ENCODE measurements around the gene B3GAT2. TPM values are rescaled to one million over a fixed set of nuclear protein-coding genes. Genes with fewer than 3 reads are reported as not detected.
A peak's percentile ranks its signal among the peaks of the same experiment; 100 is the strongest.

B3GAT2 gene
- total and polyA plus RNA-seq, 8 donors = 0.03 to 0.12 (median 0.05) TPM; not detected in 4

DNA sequence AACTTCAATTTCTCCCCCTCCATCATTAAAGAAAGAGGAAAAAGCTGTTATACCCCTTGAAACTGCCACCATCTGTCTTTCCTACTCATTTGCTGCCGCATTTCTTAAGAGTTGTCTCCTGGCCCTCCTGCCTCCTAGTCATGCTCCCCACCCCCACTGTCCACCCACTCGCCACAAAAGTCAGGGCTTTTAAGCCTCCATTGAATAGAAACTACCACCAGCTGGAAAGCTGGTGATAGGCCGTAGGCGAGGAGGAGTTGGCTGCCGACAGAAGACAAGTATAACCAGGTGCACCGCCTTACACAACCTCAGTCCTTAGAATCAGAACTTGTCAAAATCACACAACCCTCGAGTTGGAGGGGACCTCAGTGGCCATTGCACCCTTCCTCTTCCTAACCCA lies 67.6 kb downstream of the B3GAT2 start:
- H3K36me3 ChIP-seq = no peaks in the 10 kb centered on the region
- H3K4me1 ChIP-seq = no peaks in the 10 kb centered on the region
- 85 to 90% methylated on average over 7 of the region's 7 CpGs for whole genome bisulfite sequencing, 2 donors
- DNase-seq (no peak), ATAC-seq (no peak), FAIRE-seq (no peak)
- no peaks in the 10 kb centered on the region for H3K27me3 ChIP-seq
- TF ChIP-seq, protein P1, sequence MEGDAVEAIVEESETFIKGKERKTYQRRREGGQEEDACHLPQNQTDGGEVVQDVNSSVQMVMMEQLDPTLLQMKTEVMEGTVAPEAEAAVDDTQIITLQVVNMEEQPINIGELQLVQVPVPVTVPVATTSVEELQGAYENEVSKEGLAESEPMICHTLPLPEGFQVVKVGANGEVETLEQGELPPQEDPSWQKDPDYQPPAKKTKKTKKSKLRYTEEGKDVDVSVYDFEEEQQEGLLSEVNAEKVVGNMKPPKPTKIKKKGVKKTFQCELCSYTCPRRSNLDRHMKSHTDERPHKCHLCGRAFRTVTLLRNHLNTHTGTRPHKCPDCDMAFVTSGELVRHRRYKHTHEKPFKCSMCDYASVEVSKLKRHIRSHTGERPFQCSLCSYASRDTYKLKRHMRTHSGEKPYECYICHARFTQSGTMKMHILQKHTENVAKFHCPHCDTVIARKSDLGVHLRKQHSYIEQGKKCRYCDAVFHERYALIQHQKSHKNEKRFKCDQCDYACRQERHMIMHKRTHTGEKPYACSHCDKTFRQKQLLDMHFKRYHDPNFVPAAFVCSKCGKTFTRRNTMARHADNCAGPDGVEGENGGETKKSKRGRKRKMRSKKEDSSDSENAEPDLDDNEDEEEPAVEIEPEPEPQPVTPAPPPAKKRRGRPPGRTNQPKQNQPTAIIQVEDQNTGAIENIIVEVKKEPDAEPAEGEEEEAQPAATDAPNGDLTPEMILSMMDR (IDR thresholded peaks at IDR 0.05) = no peak
- no peak overlapping the region for H3K4me3 ChIP-seq
- no peak overlapping the region for H3K27ac ChIP-seq
- H3K9me3 ChIP-seq = no peaks in the 10 kb centered on the region
- intact Hi-C loops (cut with DNase I) = loop anchor here in 2 of 3 donors (5.0 to 10.0 kb wide), 3 partner anchors 174 to 574 kb away; no protein-coding TSS in a partner anchor

DNA sequence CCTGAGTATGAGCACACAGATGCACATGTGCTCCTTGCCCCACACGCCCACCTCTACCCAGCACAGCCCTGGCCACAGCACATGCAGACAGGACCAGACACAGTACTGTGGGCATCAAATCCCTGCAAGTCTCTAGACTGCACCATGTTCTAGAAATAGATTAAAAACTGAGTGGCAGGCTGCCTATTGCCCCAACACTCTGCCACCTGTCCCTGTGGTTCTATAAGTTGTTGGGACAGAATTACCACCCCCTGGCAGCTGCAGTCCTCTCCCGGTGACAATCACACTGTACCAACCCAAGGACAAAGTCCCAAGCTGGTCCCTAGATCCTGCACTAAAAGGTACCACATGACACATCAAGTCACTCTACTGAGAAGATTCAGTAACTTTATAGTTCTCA lies 70.2 kb downstream of the B3GAT2 start:
- H3K4me1 ChIP-seq = no peaks in the 10 kb centered on the region
- ATAC-seq (no peak), FAIRE-seq (no peak), DNase-seq (no peak)
- intact Hi-C loops (cut with DNase I) = loop anchor here in 2 of 3 donors (5.0 to 10.0 kb wide), 3 partner anchors 172 to 572 kb away; no protein-coding TSS in a partner anchor
- H3K4me3 ChIP-seq = no peak overlapping the region
- no peak overlapping the region for H3K27ac ChIP-seq
- TF ChIP-seq, protein P1 (IDR thresholded peaks at IDR 0.05) = no peak
- H3K36me3 ChIP-seq = no peaks in the 10 kb centered on the region
- 52 to 68% methylated on average over 2 of the region's 2 CpGs for WGBS, 2 donors
- no peaks in the 10 kb centered on the region for H3K9me3 ChIP-seq
- no peaks in the 10 kb centered on the region for H3K27me3 ChIP-seq

DNA sequence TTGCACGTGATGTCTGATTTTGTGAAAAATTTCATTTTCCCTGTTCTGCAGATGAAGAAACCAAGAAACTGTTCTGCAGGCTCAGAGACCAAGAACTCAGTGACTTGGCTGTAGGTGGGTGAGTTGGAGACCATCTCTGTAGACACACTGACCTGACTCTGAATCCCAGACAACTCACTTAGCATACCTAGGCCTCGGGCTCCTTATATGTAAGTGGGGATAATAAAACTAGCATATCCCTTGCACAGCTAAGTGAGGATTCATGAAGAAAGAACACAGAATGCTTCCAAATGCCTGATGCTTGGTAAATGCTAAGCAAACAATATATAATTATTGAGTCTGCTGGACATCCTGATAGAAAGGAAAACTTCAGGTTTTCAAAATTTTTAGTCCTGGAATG lies 70.8 kb downstream of the B3GAT2 start:
- intact Hi-C loops (cut with DNase I) = loop anchor here in 2 of 3 donors (5.0 to 10.0 kb wide), 3 partner anchors 171 to 571 kb away; no protein-coding TSS in a partner anchor
- H3K36me3 ChIP-seq = no peaks in the 10 kb centered on the region
- whole genome bisulfite sequencing, 2 donors = 73 to 83% methylated on average over 2 of the region's 2 CpGs

DNA sequence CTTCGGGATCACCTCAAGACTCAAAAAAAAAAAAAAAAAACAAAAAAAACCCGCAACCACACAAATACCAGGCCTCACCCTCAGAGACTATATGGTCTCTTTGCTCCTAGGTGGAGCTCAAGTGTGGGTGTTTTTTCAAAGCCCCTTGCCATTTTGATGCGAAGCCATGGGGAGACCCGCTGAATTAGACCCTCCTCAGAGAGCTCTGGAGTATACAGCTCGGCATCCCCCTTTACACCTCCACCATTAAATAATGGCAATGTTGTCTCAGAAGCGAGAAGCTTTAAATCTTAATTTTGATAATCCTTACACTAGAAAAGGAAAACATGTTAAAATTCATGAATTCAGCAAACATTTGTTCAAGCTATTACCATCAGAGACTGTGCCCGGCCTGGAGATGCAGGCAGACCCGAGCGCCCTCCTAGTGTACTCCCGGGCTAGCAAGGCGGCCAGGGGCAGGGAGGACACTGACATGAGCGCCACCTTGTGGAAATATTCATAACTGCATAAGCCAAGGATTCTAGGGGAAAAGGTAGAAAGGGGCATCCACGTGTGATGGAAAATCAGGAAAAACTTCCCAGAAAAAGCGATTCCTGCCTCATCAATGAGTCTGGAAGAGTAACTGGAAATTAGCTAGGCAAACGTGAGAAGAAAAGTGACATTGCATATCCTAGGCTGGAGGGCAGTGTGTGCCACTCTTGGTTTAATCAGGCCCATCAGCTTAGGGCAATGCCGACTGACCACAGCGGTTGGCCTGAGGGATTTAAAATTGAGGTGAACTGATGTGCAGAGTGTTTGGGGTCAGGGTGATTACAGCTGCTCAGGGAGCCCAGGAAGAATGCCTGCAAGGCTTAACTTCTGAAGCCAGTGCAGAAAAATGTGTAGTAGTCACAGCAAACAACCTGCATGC lies 72.5 kb downstream of the B3GAT2 start:
- no peaks in the 10 kb centered on the region for H3K36me3 ChIP-seq
- no peaks in the 10 kb centered on the region for H3K27me3 ChIP-seq
- DNase-seq = peak; percentile 30 to 70 (median 56)
- no peak overlapping the region for H3K4me3 ChIP-seq
- no peaks in the 10 kb centered on the region for H3K9me3 ChIP-seq
- no peak for FAIRE-seq
- 36 to 38% methylated on average over 17 of the region's 17 CpGs for WGBS, 2 donors
- ATAC-seq = peak; percentile 73 to 99 (median 91)
- TF ChIP-seq, protein P1 (IDR thresholded peaks at IDR 0.05) = peak; percentile 83 to 96 (median 93)
- intact Hi-C loops (cut with DNase I) = loop anchor here in 2 of 3 donors (10.0 kb wide), 2 partner anchors 170 to 570 kb away; no protein-coding TSS in a partner anchor
- H3K27ac ChIP-seq = no peak overlapping the region
- no peaks in the 10 kb centered on the region for H3K4me1 ChIP-seq

More for the DNA sequence above, 70.8 kb downstream of the B3GAT2 start:
- Histone ChIP-seq H3K27ac (no peak overlapping the region), H3K27me3 (no peaks in the 10 kb centered on the region), H3K9me3 (no peaks in the 10 kb centered on the region), H3K4me3 (no peak overlapping the region), H3K4me1 (no peaks in the 10 kb centered on the region)
- TF ChIP-seq, protein P1 (IDR thresholded peaks at IDR 0.05) = no peak
- no peak for ATAC-seq
- FAIRE-seq = no peak
- DNase-seq = no peak
